B cell (primary cell): ENCODE measurements around the gene CNOT4.

ENCODE experiments used
- CTCF ChIP-seq: fragments of 200-600 bp; IDR thresholded peaks from one replicate; pipeline ENCODE4 v1.8.0; 2022; ENCODE audit warnings: antibody characterized with exemption, mild to moderate bottlenecking
- EZH2 ChIP-seq: IDR thresholded peaks from 2 replicates; pipeline ENCODE4 v1.6.1; 2012; ENCODE audit warnings: borderline replicate concordance, low read depth, mild to moderate bottlenecking, moderate library complexity, low read length; ENCODE audit not compliant: insufficient read depth, poor library complexity, severe bottlenecking

GRCh38 chr7:135416431-135416830 lies 93.5 kb downstream of the CNOT4 start:
- TF ChIP-seq CTCF (no peak), EZH2 (no peak)
